NT2/D1 (cell line): ENCODE data around the gene PHEX.

ENCODE experiments used
- YY1 ChIP-seq: IDR thresholded peaks from 2 replicates; pipeline ENCODE4 v1.6.1; 2011; ENCODE audit not compliant: insufficient read length, insufficient read depth
- ZNF274 ChIP-seq: IDR thresholded peaks from 2 replicates; pipeline ENCODE4 v1.6.1; 2011; ENCODE audit warnings: mild to moderate bottlenecking, low read depth, low read length

GRCh38 chrX:21986596-21986995 lies 45.5 kb upstream of the PHEX start:
- TF ChIP-seq YY1 (no peak), ZNF274 (no peak)
